Activated CD4-positive, alpha-beta T cell treated with anti-CD3 and anti-CD28 coated beads, Interleukin-2, amount 10 ng/mL, durations not matched to agents 7 days and 5 days (primary cell): ENCODE data around the gene TNFSF9. TPM values are rescaled to one million over a fixed set of nuclear protein-coding genes. Genes with fewer than 3 reads are reported as not detected.
"Not testable (repeated sequence)": the region's sequence is repeated elsewhere in the genome, so short reads cannot be mapped to it uniquely, and the experiment has no call there.

Source experiments
- CTCF ChIA-PET: fragments of 350-600 bp; sonication (Branson Sonifier 250); formaldehyde crosslinking; loops from one replicate; lab custom pipeline; 2021; ENCODE audit warnings: antibody characterized with exemption; lab: Charles Lee
- POLR2A ChIA-PET: fragments of 350-600 bp; sonication (Branson Sonifier 250); formaldehyde crosslinking; loops from one replicate; lab custom pipeline; 2021; ENCODE audit warnings: antibody characterized with exemption; lab: Charles Lee
- DNase-seq: peaks from one replicate; pipeline ENCODE4 v3.0.0-alpha.2; 2020
- H3K27ac Mint-ChIP-seq: one replicate; pipeline ENCODE4 v1.8.0; 2021; ENCODE audit warnings: mild to moderate bottlenecking, moderate library complexity, mixed read lengths
- H3K27me3 Mint-ChIP-seq: one replicate; pipeline ENCODE4 v1.8.0; 2021; ENCODE audit warnings: mixed read lengths
- H3K36me3 Mint-ChIP-seq: one replicate; pipeline ENCODE4 v1.8.0; 2021; ENCODE audit warnings: low read depth, mixed read lengths
- H3K4me1 Mint-ChIP-seq: one replicate; pipeline ENCODE4 v1.8.0; 2021; ENCODE audit warnings: mixed read lengths
- H3K4me3 Mint-ChIP-seq: one replicate; pipeline ENCODE4 v1.8.0; 2021; ENCODE audit warnings: mild to moderate bottlenecking, moderate library complexity, mixed read lengths
- H3K9me3 Mint-ChIP-seq: one replicate; pipeline ENCODE4 v1.8.0; 2021; ENCODE audit warnings: mixed read lengths
- total RNA-seq, 2 experiments: library from RNA; stranded (reverse); gene quantifications; one replicate each; pipeline ENCODE4 v1.2.3, GENCODE V29; 2021

TNFSF9 gene
- total RNA-seq, 2 experiments from 2014 or later: 1.1 to 1.5 TPM

DNA sequence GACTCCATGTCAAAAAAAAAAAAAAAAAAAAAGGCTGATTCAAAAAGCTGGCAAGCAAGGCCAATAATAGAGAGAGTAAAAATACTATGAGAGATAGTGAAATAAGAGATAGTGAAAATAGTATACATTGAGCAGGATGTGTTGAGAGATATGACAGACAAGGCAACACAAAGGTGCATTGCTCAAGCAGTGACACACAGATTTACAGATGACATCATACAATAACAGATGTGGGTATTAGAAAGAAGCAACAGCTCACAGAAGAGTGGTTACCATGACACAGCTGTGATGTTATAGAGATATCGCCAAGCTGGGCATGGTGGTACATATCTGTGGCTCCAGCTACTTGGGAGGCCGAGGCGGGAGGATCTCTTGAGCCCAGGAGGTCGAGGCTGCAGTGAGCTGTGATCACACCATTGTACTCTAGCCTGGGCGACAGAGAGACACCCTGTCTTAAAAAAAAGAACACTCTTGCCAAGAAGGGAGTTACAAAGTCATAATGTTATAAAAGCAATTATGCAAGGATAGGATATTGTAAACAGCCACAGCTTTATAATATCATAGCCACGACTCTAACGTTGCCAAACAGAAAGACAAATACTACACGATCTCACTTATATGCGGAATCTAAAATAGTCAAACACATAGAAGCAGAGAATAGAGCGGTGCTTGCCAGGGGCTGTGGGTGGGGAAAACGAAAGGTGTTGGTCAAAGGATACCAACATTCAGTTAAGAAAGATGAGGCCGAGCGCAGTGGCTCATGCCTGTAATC is 10.3 kb downstream of the TNFSF9 start:
- no peak overlapping the region for H3K27ac Mint-ChIP-seq
- no peak overlapping the region for H3K4me3 Mint-ChIP-seq
- H3K27me3 Mint-ChIP-seq: no peaks in the 10 kb centered on the region
- ChIA-PET POLR2A (no interaction called here), CTCF (interaction anchor here (1.0 to 1.2 kb wide), 2 partner anchors 196 to 198 kb away, joined by 3 read pairs; partner anchors contain the start of gene GPR108)
- H3K36me3 Mint-ChIP-seq: peaks cover 4% of the 10 kb centered on the region
- H3K4me1 Mint-ChIP-seq: peaks cover 20% of the 10 kb centered on the region
- no peak for DNase-seq
- peaks cover 2% of the 10 kb centered on the region for H3K9me3 Mint-ChIP-seq

DNA sequence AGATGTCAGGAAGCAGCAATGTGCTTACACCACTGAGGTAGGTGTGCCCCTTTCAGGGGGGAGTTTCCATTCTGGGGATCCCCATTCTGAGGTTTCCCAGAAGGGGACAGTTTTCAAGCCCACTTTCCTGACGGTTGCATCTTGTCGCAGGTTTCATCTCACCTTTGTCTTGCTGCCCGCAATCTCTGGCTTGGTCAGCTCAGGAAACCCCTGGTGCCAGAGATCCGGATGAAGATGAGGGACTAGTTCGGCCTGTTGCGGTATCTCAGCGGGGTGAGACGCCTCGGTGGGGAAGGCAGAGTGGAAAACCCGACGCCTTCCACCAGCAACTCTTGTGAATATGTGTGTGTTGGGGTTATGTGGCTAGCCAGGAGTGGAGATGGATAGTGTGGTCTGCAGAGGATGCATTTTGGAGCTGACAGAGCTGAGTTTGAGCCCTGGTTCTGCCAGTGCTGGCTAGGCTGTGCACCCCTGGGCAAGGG is 13.1 kb downstream of the TNFSF9 start:
- ChIA-PET CTCF (interaction anchor here (0.6 to 0.8 kb wide), 2 partner anchors 36 to 320 kb away, joined by 3 to 5 read pairs; no protein-coding TSS in a partner anchor), POLR2A (no interaction called here)

DNA sequence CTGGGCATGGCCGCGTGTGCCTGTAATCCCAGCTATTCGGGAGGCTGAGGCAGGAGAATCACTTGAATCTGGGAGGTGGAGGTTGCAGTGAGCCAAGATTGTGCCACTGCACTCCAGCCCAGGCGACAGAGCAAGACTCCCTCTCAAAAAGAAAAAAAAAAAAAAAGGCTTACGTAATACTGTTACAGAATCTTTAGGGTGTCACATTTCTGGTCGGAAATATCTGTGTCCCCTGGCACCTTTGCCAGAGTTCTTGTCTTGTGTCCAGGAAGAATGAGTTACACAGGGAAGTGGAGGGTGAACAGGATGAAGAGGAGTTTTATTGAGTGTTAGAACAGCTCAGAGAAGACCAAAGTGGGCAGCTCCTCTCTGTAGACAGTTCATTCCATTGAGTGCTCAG is 19.9 kb downstream of the TNFSF9 start:
- H3K4me1 Mint-ChIP-seq: peaks cover 16% of the 10 kb centered on the region
- H3K27ac Mint-ChIP-seq, DNase-seq, H3K9me3 Mint-ChIP-seq, CTCF ChIA-PET, H3K4me3 Mint-ChIP-seq, H3K36me3 Mint-ChIP-seq, POLR2A ChIA-PET, H3K27me3 Mint-ChIP-seq: not testable (repeated sequence)

More for the DNA sequence above, 13.1 kb downstream of the TNFSF9 start:
- H3K36me3 Mint-ChIP-seq: no peaks in the 10 kb centered on the region
- H3K9me3 Mint-ChIP-seq: no peaks in the 10 kb centered on the region
- no peak overlapping the region for H3K4me3 Mint-ChIP-seq
- DNase-seq: no peak
- H3K27ac Mint-ChIP-seq: peak overlapping the region; percentile 5
- peaks cover 8% of the 10 kb centered on the region for H3K4me1 Mint-ChIP-seq
- H3K27me3 Mint-ChIP-seq: no peaks in the 10 kb centered on the region

DNA sequence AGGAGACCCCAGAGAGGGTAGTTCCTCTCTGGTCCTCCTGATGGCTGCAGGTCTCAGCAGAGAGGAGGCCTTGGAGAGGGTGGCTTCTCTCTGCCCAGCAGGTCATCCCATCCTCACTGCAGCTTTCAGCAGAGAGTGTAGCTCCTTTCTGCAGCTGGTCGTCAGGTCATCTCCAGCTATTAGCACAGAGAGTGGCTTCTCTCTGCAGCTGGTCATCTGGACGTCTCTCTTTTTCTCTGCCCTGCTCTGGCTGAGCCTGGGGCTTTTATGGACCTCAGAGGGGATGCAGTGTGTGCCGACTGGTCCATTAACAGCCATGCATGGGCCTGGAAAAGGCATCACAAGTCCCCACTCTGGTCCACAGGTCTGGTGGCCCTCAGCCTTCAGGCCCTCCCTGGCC is 20.3 kb downstream of the TNFSF9 start:
- Mint-ChIP-seq H3K4me3 (no peak overlapping the region), H3K36me3 (no peaks in the 10 kb centered on the region), H3K9me3 (no peaks in the 10 kb centered on the region), H3K27me3 (peaks cover 2% of the 10 kb centered on the region), H3K4me1 (peaks cover 16% of the 10 kb centered on the region), H3K27ac (no peak overlapping the region)
- ChIA-PET POLR2A (no interaction called here), CTCF (interaction anchor here (0.7 to 1.8 kb wide), 4 partner anchors 13 to 187 kb away, joined by 3 to 4 read pairs (median 3); partner anchors contain the start of gene GPR108)
- no peak for DNase-seq

DNA sequence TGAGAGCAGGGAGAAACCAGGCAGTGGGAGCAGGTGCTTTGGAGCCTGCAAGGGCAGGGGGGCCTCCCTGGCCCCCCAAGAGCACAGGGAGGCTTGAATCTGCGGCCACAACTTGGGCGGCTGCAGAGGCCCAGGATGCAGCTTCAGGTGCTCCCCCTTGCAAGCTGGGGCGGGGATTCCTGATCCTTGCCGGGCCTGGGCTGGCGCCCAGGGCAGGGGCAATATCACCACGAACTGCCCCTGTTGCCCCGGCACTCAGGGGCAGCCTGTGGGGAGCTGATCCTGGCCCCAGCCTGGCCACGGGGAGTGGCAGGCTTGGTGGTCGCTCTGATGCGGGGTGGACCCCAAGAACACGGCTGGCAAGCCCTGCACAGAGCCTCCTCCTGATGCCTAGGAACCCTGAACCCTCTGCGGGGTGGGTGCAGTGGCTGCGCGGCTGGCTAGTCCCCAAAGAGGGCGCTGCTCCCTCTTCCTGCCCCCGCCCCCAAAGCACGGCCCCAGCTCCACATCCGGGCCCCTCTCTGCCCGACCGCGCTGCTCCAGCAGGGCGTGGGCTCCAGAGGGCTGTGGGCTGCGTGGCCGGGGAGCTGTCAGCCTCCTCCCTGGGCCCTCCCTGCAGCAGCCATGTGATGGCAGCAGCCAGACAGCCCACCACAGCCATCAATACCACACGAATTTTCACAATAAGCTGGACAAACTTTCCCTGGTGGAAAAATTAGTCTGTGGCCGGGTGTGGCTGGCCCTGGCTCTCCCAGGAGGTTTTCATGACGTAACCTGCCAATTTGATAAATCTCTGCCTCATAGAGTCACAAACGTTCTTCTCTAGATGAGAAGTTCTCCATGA is 21.0 kb downstream of the TNFSF9 start:
- H3K27ac Mint-ChIP-seq: no peak overlapping the region

DNA sequence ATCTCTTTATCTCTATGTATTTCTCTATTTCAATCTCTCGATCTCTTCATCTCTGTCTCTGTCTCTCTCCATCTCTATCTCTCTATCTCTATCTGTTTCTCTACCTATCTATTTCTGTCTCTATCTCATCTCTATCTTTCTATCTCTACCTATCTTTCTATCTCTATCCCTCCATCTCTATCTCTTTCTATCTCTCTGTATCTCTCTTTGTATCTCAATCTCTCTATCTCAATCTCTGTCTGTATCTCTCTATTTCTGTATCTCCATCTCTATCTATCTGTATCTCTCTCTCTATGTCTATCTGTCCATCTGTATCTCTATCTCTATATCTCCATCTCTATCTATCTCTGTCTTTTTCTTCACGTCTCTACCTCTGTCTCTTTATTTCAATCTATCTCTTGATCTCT is 25.2 kb downstream of the TNFSF9 start:
- no peak for DNase-seq
- no peak overlapping the region for H3K27ac Mint-ChIP-seq
- no peaks in the 10 kb centered on the region for H3K27me3 Mint-ChIP-seq
- ChIA-PET CTCF (interaction anchor here (0.7 kb wide), 1 partner anchor 17 kb away, joined by 3 read pairs; no protein-coding TSS in a partner anchor), POLR2A (no interaction called here)
- H3K9me3 Mint-ChIP-seq: no peaks in the 10 kb centered on the region
- no peaks in the 10 kb centered on the region for H3K36me3 Mint-ChIP-seq
- no peak overlapping the region for H3K4me3 Mint-ChIP-seq
- peaks cover 8% of the 10 kb centered on the region for H3K4me1 Mint-ChIP-seq

More for the DNA sequence above, 21.0 kb downstream of the TNFSF9 start:
- Mint-ChIP-seq H3K4me1 (peaks cover 16% of the 10 kb centered on the region), H3K4me3 (peak overlapping the region; percentile 11), H3K9me3 (no peaks in the 10 kb centered on the region), H3K27me3 (peaks cover 2% of the 10 kb centered on the region), H3K36me3 (no peaks in the 10 kb centered on the region)
- CTCF ChIA-PET: interaction anchor here (0.5 to 1.8 kb wide), 13 partner anchors 13 to 517 kb away, joined by 3 to 5 read pairs (median 3); partner anchors contain the start of gene GPR108
- DNase-seq: peak; percentile 61
- POLR2A ChIA-PET: no interaction called here

DNA sequence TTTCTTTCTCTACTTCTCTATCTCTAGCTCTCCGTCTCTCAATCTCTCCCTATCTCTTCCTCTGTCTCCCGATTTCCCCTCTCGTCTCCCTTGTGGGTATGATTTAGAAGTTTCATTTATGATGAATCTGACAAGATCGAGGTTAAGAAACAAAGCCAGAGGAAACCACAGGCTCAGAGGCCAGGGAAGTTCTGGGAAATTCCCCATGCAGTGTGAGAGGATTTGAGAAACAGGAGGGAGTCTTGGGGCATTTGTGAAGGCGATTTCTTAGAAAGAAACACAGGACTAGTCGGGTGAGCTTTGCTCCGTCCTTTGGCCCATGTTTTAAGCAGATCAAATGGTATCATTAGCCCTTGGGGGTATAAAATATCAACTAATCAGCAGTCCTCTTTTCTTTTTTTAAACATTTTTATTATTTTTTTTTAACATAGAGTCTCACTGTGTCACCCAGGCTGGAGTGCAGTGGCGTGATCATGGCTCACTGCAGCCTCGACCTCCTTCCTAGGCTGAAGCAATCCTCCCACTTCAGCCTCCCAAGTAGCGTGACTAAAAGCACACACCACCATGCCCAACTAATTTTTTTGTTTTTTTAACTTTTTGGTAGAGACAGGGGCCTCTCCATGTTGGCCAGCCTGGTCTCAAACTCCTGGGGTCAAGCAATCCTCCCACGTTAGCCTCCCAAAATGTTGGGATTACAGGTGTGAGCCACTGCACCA is 25.8 kb downstream of the TNFSF9 start:
- ChIA-PET POLR2A (no interaction called here), CTCF (interaction anchor here (0.7 kb wide), 1 partner anchor 17 kb away, joined by 3 read pairs; no protein-coding TSS in a partner anchor)
- Mint-ChIP-seq H3K36me3 (no peaks in the 10 kb centered on the region), H3K4me3 (no peak overlapping the region), H3K27ac (no peak overlapping the region), H3K4me1 (peaks cover 8% of the 10 kb centered on the region), H3K9me3 (no peaks in the 10 kb centered on the region), H3K27me3 (no peaks in the 10 kb centered on the region)
- no peak for DNase-seq

DNA sequence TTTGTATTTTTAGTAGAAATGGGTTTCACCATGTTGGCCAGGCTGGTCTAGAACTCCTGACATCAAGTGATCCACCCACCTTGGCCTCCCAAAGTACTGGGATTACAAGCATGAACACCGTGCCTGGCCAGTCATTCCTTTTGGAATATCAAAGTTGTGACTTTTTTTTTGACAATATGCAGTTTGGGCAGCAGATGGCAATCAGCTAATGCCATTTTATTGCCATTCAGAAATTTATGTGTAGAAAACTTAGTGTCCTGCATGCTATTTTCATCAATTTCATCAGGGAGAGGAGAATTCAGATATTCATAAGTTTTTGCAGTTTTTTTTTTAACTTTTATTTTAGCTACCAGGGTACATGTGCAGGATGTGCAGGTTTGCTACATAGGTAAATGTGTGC is 31.6 kb downstream of the TNFSF9 start:
- H3K27ac Mint-ChIP-seq, DNase-seq, H3K36me3 Mint-ChIP-seq, H3K4me1 Mint-ChIP-seq, POLR2A ChIA-PET, H3K4me3 Mint-ChIP-seq: not testable (repeated sequence)
- Mint-ChIP-seq H3K9me3 (peaks cover 12% of the 10 kb centered on the region), H3K27me3 (peaks cover 21% of the 10 kb centered on the region)
- CTCF ChIA-PET: interaction anchor here (0.7 kb wide), 1 partner anchor 81 kb away, joined by 3 read pairs; the partner anchor contains the start of gene DENND1C

DNA sequence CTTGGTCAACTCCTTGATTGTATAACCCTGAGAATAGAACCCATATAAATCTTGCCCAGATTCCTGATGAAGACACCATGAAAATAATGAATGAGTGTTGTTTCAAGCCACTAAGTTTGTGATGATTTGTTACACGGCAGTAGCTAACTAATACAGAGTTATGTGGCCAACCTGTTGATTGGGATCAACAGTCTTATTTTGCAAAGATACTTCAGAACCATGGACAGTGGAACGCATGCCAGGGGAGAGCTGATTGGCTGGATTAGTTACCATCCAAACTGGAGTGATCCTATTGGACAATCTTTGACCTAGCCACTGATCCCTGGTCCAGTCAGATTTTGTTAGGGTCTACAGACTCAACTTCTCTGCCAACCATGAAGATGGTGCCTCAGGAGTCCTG is 33.6 kb downstream of the TNFSF9 start:
- ChIA-PET CTCF (interaction anchor here (0.6 to 1.5 kb wide), 2 partner anchors 9 to 634 kb away, joined by 4 to 5 read pairs; no protein-coding TSS in a partner anchor), POLR2A (no interaction called here)
- Mint-ChIP-seq H3K4me3 (no peak overlapping the region), H3K9me3 (peaks cover 12% of the 10 kb centered on the region), H3K36me3 (no peaks in the 10 kb centered on the region), H3K4me1 (no peaks in the 10 kb centered on the region), H3K27me3 (peaks cover 30% of the 10 kb centered on the region), H3K27ac (no peak overlapping the region)
- peak; percentile 47 for DNase-seq

DNA sequence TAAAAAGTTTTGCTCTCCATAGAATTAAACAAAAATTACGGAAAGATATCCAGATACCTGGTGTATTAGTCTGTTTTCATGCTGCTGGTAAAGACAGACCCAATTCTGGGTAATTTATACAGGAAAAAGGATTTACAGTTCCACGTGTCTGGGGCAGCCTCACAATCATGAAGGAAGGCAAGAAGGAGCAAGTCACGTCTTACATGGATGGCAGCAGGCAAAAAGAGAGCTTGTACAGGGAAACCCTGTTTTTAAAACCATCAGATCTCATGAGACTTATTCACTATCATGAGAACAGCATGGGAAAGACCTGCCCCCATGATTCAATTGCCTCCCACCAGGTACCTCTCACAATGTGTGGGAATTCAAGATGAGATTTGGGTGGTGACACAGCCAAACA is 35.9 kb downstream of the TNFSF9 start:
- H3K27ac Mint-ChIP-seq, H3K4me1 Mint-ChIP-seq, DNase-seq, H3K4me3 Mint-ChIP-seq, POLR2A ChIA-PET, H3K36me3 Mint-ChIP-seq: not testable (repeated sequence)
- CTCF ChIA-PET: interaction anchor here (0.7 kb wide), 1 partner anchor 15 kb away, joined by 3 read pairs; no protein-coding TSS in a partner anchor
- Mint-ChIP-seq H3K27me3 (peaks cover 41% of the 10 kb centered on the region), H3K9me3 (peaks cover 16% of the 10 kb centered on the region)

DNA sequence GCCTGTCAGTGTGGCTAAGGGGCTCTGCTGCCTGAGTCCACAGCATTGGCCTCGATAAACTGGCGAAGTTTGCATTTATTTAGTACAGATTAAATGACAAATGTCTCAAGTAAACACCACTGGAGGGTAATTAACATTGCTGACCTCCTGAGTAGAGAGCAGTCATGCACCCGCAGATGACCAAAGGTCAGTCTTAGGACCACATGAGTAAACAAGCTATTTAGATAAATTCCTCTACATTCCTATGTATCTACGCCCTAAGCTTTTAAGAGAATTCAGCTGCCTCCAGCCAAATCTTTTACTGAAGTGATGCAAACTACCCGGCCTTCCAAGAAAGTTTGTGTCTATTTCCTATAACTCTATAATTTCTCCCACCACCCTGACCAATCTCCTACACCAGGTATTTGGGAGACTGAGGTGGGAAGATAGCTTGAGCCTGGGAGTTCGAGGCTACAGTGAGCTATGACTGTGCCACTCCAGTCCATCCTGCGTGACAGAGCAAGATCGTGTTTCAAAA is 37.2 kb downstream of the TNFSF9 start:
- Mint-ChIP-seq H3K4me3 (no peak overlapping the region), H3K4me1 (no peaks in the 10 kb centered on the region), H3K27me3 (peaks cover 39% of the 10 kb centered on the region), H3K27ac (no peak overlapping the region), H3K36me3 (no peaks in the 10 kb centered on the region), H3K9me3 (peaks cover 16% of the 10 kb centered on the region)
- no peak for DNase-seq
- ChIA-PET POLR2A (no interaction called here), CTCF (interaction anchor here (1.2 kb wide), 1 partner anchor 16 kb away, joined by 4 read pairs; no protein-coding TSS in a partner anchor)

DNA sequence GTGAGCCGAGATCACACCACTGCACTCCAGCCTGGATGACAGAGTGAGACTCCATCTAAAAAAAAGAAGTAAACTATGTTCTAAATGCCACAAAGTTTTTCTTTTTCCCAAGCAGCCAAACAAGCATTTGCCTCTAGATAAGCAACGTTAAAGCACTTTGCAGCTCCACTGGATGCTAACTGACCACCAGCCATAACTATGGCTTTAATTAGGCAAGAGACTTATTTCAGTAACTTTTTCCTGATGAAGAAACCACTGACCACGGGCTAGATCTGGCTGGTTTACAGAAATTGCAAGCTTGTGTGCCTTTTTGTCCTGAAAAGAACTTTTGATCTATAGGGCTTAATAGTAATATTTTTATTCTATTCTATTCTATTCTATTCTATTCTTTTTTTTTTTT is 38.0 kb downstream of the TNFSF9 start:
- ChIA-PET POLR2A (no interaction called here), CTCF (no interaction called here)
- H3K4me3 Mint-ChIP-seq: no peak overlapping the region

More for the DNA sequence above, 38.0 kb downstream of the TNFSF9 start:
- Mint-ChIP-seq H3K9me3 (peaks cover 15% of the 10 kb centered on the region), H3K27me3 (peaks cover 36% of the 10 kb centered on the region), H3K27ac (no peak overlapping the region), H3K36me3 (no peaks in the 10 kb centered on the region), H3K4me1 (no peaks in the 10 kb centered on the region)
- DNase-seq: no peak
